Glutamatergic neuron (in vitro differentiated cells): ENCODE results near the gene ELF2. TPM values are rescaled to one million over a fixed set of nuclear protein-coding genes. Genes with fewer than 3 reads are reported as not detected.
A peak's percentile ranks its signal among the peaks of the same experiment; 100 is the strongest.

ENCODE experiments used
- DNase-seq: peaks from one replicate; pipeline ENCODE4 v3.0.0; 2022
- H3K27ac Mint-ChIP-seq: one replicate; pipeline ENCODE4 v1.8.0; 2020; ENCODE audit warnings: mild to moderate bottlenecking, mixed read lengths, inconsistent platforms; ENCODE audit not compliant: unreplicated experiment
- H3K27me3 Mint-ChIP-seq: one replicate; pipeline ENCODE4 v1.8.0; 2020; ENCODE audit warnings: mild to moderate bottlenecking, moderate library complexity, mixed read lengths, inconsistent platforms; ENCODE audit not compliant: unreplicated experiment
- H3K36me3 Mint-ChIP-seq: one replicate; pipeline ENCODE4 v1.8.0; 2020; ENCODE audit warnings: mild to moderate bottlenecking, mixed read lengths, inconsistent platforms; ENCODE audit not compliant: unreplicated experiment
- H3K4me1 Mint-ChIP-seq: one replicate; pipeline ENCODE4 v1.8.0; 2020; ENCODE audit warnings: mild to moderate bottlenecking, low read depth, mixed read lengths, inconsistent platforms; ENCODE audit not compliant: unreplicated experiment
- H3K4me3 Mint-ChIP-seq: one replicate; pipeline ENCODE4 v1.8.0; 2020; ENCODE audit warnings: mild to moderate bottlenecking, mixed read lengths, inconsistent platforms; ENCODE audit not compliant: unreplicated experiment
- H3K9me3 Mint-ChIP-seq: one replicate; pipeline ENCODE4 v1.8.0; 2020; ENCODE audit warnings: mild to moderate bottlenecking, moderate library complexity, mixed read lengths, inconsistent platforms; ENCODE audit not compliant: unreplicated experiment
- total RNA-seq: library from RNA; stranded (reverse); fragmentation: NEBNext Ultra II Directional; extraction: Animal tissue kit (Norgen Biotek cat#: 25700); gene quantifications from one replicate; pipeline ENCODE4 v1.2.1, GENCODE V29; 2021; ENCODE audit not compliant: unreplicated experiment
- TF ChIP-seq, protein P1 (sequence below): fragments of 200-600 bp; sonication (generic); IDR thresholded peaks from one replicate; pipeline ENCODE4 v1.5.0; 2021; ENCODE audit not compliant: partially characterized antibody, unreplicated experiment

Gene ELF2
- total RNA-seq, 1 donor from 2014 or later: 32.4 TPM

DNA sequence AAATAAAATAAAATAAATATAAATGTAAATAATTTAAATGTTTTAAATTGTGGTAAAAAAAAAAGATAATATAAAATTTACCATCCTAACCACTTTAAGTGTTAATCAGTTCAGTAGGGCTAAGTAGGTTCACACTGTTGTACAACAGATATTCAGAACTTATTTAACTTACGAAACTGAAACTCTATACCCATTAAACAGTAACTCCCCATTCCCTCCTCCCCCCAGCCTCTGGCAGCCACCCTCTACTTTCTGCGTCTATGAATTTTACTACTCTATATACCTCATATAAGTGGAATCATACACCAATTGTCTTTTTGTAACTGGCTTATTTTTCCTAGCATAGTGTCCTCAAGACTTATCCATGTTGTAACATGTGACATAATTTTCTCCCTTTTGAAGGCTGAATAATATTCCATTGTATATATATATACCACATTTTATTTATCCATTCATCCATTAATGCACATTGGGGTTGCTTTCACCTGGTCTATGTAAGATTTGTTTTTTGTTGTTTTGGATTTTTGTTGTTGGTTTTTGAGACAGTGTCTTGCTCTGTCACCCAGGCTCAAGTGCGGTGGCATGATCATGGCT, 32.5 kb upstream of the ELF2 start:
- Mint-ChIP-seq H3K4me3 (no peak overlapping the region), H3K4me1 (peaks cover 7% of the 10 kb centered on the region), H3K36me3 (no peaks in the 10 kb centered on the region), H3K9me3 (no peaks in the 10 kb centered on the region), H3K27me3 (no peaks in the 10 kb centered on the region), H3K27ac (no peak overlapping the region)
- TF ChIP-seq, protein P1, sequence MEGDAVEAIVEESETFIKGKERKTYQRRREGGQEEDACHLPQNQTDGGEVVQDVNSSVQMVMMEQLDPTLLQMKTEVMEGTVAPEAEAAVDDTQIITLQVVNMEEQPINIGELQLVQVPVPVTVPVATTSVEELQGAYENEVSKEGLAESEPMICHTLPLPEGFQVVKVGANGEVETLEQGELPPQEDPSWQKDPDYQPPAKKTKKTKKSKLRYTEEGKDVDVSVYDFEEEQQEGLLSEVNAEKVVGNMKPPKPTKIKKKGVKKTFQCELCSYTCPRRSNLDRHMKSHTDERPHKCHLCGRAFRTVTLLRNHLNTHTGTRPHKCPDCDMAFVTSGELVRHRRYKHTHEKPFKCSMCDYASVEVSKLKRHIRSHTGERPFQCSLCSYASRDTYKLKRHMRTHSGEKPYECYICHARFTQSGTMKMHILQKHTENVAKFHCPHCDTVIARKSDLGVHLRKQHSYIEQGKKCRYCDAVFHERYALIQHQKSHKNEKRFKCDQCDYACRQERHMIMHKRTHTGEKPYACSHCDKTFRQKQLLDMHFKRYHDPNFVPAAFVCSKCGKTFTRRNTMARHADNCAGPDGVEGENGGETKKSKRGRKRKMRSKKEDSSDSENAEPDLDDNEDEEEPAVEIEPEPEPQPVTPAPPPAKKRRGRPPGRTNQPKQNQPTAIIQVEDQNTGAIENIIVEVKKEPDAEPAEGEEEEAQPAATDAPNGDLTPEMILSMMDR: no peak
- no peak for DNase-seq

DNA sequence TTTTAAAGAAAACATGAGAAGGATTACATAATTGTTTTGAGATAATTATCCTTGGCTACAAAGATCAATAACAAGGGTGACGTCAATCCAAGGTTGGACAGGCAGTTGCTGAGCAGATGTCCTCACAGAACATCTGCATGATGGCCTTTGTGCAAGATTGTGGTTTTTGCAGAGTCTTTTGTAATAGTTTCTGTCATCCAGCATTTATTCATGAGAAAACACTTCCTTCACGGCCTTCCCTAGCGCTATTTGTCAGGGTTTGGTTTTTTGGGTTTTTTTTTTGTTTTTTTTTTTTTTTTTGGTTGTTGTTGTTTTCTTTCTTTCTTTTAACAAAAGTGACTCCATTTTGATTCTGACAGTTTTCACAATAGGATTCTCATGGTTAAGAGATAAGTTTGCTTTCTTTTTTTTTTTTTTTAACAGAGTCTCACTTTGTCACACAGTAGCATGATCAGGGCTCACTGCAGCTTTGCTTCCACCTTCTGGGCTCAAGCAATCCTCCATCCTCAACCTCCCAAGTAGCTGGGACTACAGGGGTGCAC, 31.5 kb upstream of the ELF2 start:
- DNase-seq: no peak
- TF ChIP-seq, protein P1: no peak
- Mint-ChIP-seq H3K4me3 (no peak overlapping the region), H3K27ac (no peak overlapping the region), H3K9me3 (no peaks in the 10 kb centered on the region), H3K27me3 (no peaks in the 10 kb centered on the region), H3K36me3 (no peaks in the 10 kb centered on the region), H3K4me1 (peaks cover 3% of the 10 kb centered on the region)

DNA sequence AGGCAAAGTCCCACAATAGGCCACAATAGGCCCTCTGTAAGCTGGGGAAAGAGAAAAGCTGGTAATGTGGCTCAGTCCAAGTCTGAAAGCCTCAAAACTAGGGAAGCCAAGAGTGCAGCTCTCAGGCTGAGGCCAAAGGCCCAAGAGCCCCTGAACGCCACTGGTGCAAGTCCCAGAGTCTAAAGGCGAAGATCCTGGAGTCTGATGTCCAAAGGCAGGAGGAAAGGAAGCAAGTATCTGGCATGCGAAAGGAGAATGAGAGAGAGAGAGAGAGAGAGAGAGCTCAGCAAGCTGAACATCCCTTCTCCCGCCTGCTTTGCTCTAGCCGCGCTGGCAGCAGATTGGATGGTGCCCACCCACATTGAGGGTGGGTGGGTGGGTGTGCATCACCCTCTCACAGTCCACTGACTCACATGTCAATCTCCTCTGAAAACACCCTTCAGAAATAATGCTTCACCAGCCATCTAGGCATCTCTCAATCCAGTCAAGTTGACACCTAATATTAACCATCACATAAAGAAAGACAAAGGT, 30.9 kb upstream of the ELF2 start:
- no peaks in the 10 kb centered on the region for H3K36me3 Mint-ChIP-seq
- no peaks in the 10 kb centered on the region for H3K27me3 Mint-ChIP-seq
- no peak overlapping the region for H3K4me3 Mint-ChIP-seq
- TF ChIP-seq, protein P1: no peak
- DNase-seq: no peak
- no peaks in the 10 kb centered on the region for H3K9me3 Mint-ChIP-seq
- H3K4me1 Mint-ChIP-seq: peaks cover 3% of the 10 kb centered on the region
- peak overlapping the region; percentile 76 for H3K27ac Mint-ChIP-seq

DNA sequence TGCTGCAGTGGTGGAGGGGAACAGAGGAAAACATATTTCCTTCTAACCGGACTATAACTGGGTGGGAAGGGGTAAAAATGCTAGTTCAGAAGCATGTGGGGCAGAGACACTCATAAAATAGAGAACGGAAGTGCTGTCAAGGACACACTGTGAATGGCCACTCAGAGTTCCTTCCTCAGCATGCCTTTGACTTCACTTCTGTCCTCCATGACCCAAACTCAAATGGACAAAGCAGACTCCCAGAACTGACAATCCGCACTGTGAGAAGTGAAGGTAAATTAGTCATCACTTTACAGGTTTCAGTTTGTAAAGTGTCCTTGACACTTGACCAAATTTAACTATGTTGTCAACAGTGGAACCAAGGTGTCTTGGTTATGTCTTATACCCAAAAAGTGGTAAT, 30.2 kb upstream of the ELF2 start:
- TF ChIP-seq, protein P1: no peak
- no peak overlapping the region for H3K4me3 Mint-ChIP-seq
- H3K27ac Mint-ChIP-seq: no peak overlapping the region
- no peaks in the 10 kb centered on the region for H3K9me3 Mint-ChIP-seq
- H3K36me3 Mint-ChIP-seq: no peaks in the 10 kb centered on the region
- DNase-seq: no peak
- H3K4me1 Mint-ChIP-seq: peaks cover 3% of the 10 kb centered on the region
- H3K27me3 Mint-ChIP-seq: no peaks in the 10 kb centered on the region

GRCh38 chr4:139202991-139203390, 26.0 kb upstream of the ELF2 start:
- no peak overlapping the region for H3K4me3 Mint-ChIP-seq
- TF ChIP-seq, protein P1: no peak
- peaks cover 2% of the 10 kb centered on the region for H3K4me1 Mint-ChIP-seq
- no peak for DNase-seq
- peaks cover 8% of the 10 kb centered on the region for H3K36me3 Mint-ChIP-seq
- H3K9me3 Mint-ChIP-seq: peaks cover 2% of the 10 kb centered on the region
- H3K27me3 Mint-ChIP-seq: no peaks in the 10 kb centered on the region
- no peak overlapping the region for H3K27ac Mint-ChIP-seq
